ES-I3 (cell line): Measurements from ENCODE around the gene ZBTB8A.
"Not testable (repeated sequence)": the region's sequence is repeated elsewhere in the genome, so short reads cannot be mapped to it uniquely, and the experiment has no call there.

Source experiments
- H3K36me3 ChIP-seq: 2 replicates; pipeline ENCODE4 v1.6.1; 2013; ENCODE audit warnings: mild to moderate bottlenecking, low read length, control low read depth, moderate library complexity; ENCODE audit not compliant: insufficient read depth
- H3K4me1 ChIP-seq: 2 replicates; pipeline ENCODE4 v1.6.1; 2013; ENCODE audit warnings: mild to moderate bottlenecking, control low read depth, low read length; ENCODE audit not compliant: insufficient read depth
- H3K9ac ChIP-seq: 2 replicates; pipeline ENCODE4 v1.6.1; 2013; ENCODE audit warnings: low read depth, mild to moderate bottlenecking, low read length, moderate library complexity
- H3K9me3 ChIP-seq: 2 replicates; pipeline ENCODE4 v1.6.1; 2013; ENCODE audit warnings: mild to moderate bottlenecking, low read length, moderate library complexity; ENCODE audit not compliant: control insufficient read depth, insufficient read depth

ZBTB8A gene

DNA sequence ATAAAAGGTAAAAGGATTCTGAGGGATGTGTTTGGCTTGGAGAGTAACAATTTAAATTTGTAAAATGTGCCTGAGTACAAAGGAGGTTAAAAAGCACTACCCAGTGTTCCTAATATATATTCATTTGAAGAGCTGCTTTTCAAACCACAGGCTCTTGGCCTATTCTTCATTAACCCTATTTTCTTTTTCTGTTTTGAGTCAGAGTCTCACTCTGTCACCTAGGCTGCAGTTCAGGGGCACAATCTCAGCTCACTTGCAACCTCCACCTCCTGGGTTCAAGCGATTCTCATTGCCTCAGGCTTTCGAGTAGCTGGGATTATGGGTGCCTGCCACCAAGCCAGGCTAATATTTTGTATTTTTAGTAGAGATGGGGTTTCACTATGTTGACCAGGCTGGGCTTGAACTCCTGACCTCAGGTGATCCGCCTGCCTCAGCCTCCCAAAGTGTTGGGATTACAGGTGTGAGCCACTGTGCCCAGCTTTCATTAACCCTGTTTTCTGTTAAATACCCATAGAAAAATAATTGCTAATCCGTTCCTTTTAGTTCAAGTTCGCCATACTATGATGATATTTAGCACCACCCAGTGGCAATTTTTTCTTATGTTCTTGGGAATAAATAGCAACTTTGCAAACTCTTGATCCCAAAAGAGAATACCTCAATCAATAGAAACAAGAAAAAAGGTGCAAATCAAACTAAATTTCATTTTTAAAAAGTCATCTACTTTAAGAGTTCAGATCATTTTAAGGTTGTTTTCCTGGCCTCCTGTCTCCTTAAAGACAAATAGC, 80.7 kb downstream of the ZBTB8A start:
- no peaks in the 10 kb centered on the region for H3K4me1 ChIP-seq
- H3K9me3 ChIP-seq = no peaks in the 10 kb centered on the region
- H3K36me3 ChIP-seq = 0 out of 2 replicates have a peak, but pooled peaks cover 7% of the 10 kb centered on the region
- no peak overlapping the region for H3K9ac ChIP-seq

DNA sequence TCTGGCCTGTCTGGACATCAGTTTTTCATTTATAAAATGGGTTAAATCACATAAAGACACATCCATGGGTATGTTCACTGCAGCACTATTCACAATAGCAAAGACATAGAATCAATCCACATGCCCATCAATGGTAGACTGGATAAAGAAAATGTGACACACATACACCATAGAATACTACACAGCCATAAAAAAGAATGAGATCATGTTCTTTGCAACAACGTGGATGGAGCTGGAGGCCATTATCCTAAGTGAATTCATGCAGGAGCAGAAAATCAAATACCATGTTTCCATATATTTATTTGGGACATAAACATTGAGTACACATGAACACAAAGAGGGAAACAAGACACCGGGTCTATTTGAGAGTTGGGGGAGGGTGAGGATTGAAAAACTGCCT, 83.0 kb downstream of the ZBTB8A start:
- Histone ChIP-seq H3K36me3 (0 out of 2 replicates have a peak, but pooled peaks cover 7% of the 10 kb centered on the region), H3K4me1 (no peaks in the 10 kb centered on the region), H3K9ac (no peak overlapping the region), H3K9me3 (no peaks in the 10 kb centered on the region)

DNA sequence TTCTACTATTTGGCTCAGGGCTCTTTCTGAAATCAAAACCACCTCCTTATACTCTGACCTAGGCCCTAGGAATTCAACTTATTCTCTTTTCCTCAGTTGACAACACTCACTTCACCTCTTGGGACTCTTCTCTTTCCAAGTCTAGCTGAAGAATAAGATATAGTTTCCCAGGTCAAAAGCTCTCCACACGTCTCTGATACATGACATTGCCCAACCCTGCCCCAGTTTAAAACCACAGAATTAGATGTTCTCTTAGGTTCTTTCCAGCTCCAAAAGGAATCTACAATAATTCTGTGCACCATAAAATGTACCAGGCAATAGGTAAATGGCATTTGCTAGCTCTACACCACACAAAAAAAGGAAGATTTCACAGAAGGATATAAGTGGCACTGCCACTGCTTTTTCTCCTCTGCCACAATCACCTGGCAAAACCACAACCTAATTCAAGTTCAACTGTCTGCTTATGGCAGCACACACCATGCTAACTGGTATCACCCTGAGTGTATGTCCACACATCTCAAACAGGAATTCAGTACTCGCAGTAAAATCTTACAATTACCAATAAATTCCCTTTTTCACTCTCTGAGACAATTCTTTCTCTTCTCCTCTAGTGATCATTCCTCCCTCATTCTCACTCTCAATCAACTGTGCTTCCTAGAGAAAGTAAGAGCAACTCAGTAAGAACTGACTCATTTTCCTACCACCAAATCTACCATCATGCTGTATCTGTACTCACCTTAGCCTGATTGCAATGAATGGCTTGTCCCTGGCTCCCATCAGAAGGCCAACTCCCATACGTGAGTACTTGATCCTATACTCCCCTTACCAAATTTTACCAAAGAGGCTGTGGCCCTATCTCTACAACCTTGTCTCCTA, 83.8 kb downstream of the ZBTB8A start:
- H3K4me1 ChIP-seq = no peaks in the 10 kb centered on the region
- no peak overlapping the region for H3K9ac ChIP-seq
- H3K36me3 ChIP-seq = peaks cover 7% of the 10 kb centered on the region; the same call in 1 of the 2 replicates
- H3K9me3 ChIP-seq = no peaks in the 10 kb centered on the region

DNA sequence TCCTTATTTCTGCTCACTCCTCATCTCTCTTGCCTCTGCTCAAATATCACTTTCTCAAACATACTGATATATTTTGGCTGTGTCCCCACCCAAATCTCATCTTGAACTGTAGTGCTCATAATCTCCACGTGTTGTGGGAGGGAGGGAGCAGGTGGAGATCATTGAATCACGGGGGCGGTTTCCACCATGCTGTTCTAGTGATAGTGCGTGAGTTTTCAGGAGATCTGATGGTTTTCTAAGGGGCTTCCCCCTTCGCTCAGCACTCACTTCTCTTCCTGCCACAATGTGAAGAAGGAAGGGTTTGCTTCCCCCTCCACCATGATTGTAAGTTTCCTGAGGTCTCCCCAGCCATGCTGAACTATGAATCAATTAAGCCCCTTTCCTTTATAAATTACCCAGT, 84.5 kb downstream of the ZBTB8A start:
- no peaks in the 10 kb centered on the region for H3K4me1 ChIP-seq
- H3K9ac ChIP-seq = no peak overlapping the region

DNA sequence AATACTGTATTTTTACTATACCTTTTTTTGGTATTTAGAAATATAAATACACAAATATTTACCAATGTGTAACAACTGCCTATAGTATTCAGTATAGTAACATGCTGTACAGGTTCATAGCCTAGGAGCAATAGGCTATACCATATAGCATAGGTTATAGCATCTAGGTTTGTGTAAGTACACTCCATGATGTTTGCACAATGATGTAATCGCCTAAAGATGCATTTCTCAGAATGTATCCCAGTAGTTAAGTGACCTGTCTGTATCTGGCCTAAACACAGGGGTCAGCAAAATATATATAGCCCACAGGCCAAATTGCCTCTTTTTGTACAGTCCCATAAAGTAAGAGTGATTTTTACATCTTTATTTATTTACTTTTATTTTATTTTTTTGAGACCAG, 86.9 kb downstream of the ZBTB8A start:
- Histone ChIP-seq H3K9ac (no peak overlapping the region), H3K4me1 (no peaks in the 10 kb centered on the region), H3K36me3 (peaks cover 3% of the 10 kb centered on the region; the same call in 1 of the 2 replicates), H3K9me3 (no peaks in the 10 kb centered on the region)

More for the DNA sequence above, 84.5 kb downstream of the ZBTB8A start:
- H3K36me3 ChIP-seq = peaks cover 7% of the 10 kb centered on the region; the same call in 1 of the 2 replicates
- no peaks in the 10 kb centered on the region for H3K9me3 ChIP-seq

DNA sequence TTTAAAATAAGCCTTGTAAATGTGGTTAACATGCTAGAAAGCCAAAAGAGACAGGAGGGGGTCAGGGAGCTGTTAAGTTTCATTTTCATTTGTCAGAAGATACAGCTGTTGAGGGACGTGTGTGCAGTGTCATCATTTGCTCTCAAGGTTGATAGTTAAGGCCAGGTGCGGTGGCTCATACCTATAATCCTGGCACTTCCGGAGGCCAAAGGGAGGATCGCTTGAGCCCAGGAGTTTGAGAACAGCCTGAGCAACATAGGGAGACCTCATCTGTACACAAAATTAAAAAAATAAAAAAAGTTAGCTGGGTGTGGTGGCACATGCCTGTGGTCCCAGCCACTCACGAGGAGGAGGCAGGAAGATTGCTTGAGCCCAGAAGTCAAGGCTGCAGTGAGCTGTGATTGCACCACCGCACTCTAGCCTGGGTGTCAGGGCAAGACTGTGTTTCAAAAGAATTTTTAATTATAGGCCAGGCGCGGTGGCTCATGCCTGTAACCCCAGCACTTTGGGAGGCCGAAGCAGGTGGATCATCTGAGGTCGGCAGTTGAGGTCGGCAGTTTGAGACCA, 88.5 kb downstream of the ZBTB8A start:
- no peak overlapping the region for H3K9ac ChIP-seq
- peaks cover 5% of the 10 kb centered on the region for H3K4me1 ChIP-seq
- H3K36me3 ChIP-seq = peaks cover 3% of the 10 kb centered on the region; the same call in 1 of the 2 replicates
- no peaks in the 10 kb centered on the region for H3K9me3 ChIP-seq

DNA sequence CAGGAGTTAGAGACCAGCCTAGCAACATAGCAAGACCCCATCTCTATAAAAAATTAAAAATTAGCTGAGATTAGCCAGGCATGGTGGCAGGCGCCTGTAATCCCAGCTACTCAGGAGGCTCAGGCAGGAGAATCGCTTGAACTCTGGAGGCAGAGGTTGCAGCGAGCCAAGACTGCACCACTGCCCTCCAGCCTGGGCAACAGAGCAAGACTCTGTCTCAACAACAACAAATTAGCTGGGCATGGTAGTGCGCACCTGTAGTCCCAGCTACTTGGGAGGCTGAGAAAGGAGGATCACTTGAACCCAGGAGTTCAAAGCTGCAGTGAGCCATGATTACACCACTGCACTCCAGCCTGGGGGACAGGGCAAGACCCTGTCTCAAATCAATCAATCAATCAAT, 90.9 kb downstream of the ZBTB8A start:
- not testable (repeated sequence) for H3K36me3 ChIP-seq, H3K9ac ChIP-seq, H3K9me3 ChIP-seq
- peaks cover 12% of the 10 kb centered on the region for H3K4me1 ChIP-seq

DNA sequence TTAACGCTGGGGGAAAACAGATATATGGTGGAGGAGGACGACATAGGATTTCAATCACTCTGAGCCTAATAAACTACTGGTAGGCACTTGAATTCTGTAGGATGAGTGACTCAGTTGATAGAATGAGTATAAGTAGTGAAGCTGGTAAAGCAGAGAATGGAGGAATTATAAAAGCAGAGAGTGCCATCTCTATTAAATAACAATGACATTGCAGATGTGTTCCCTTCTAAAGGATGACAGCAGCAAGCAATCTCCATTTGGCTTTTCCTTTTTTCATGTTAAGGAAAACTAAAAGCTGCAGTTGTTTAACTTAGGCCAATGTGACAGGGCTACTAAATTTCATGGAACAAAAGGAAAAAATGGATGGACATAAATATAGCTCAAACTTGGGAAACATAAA, 93.6 kb downstream of the ZBTB8A start:
- Histone ChIP-seq H3K36me3 (no peaks in the 10 kb centered on the region; the same call in 1 of the 2 replicates), H3K4me1 (peaks cover 26% of the 10 kb centered on the region), H3K9ac (no peak overlapping the region; the same call in 1 of the 2 replicates), H3K9me3 (no peaks in the 10 kb centered on the region)

DNA sequence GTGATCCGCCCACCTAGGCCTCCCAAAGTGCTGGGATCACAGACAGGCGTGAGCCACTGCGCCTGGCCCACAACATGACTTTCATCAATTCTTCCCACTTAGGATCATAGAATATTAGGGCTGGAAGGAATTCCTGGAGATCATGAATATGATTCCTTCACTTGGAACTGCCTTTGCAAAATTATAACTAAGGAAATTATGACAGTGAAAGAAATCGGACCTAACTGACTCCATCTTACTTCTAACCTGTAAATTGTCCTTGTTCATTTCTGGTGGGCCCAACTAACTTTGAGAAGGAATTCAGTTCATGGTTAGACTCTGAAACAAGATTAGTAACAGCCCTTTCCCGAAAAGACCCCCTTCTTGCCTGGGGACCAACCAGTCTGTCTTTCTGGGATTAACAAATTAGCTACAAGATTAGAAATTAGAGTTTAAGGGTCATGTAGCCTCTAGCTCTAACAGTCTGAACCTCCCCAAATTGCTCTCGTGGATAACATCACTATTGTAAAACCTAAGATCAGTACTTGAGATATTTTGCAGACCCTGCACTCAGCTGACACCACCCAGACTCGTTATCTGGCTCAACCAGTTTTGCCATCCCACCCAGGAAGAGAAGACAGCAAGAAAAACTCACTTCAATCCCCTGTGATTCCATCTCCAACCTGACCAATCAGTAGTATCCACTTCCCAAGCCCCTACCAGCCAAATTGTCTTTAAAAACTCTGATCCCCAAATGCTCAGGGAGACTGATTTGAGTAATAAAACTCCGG, 96.5 kb downstream of the ZBTB8A start:
- H3K9ac ChIP-seq = no peak overlapping the region
- H3K36me3 ChIP-seq = no peaks in the 10 kb centered on the region; the same call in 1 of the 2 replicates
- H3K4me1 ChIP-seq = peaks cover 28% of the 10 kb centered on the region
- H3K9me3 ChIP-seq = no peaks in the 10 kb centered on the region

DNA sequence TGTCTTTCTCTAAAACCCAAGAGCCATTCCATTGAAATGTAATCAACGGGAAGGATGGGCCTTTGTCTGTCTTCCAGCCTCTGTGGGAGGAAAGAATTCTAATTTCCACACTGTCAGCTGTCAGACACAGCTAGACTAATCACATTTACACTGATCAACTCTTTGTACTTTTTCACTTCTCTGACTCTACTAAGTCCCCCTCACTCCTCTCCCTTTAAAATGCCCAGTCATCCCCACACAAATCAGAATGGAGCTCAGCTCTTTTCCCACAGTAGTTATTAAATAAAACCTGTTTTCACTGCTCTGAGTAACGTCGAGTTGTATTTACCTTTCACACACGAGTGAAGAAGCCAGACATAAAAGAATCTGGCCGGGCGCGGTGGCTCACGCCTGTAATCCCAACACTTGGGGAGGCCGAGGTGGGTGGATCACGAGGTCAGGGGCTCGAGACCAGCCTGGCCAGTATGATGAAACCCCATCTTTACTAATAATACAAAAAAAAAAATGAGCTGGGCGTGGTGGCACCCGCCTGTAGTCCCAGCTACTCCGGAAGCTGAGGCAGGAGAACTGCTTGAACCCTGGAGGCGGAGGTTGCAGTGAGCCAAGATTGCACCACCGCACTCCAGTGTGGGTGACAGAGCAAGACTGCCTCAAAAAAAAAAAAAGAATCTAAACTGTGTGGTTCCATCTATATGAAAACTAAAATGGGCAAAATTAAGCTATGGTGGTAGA, 97.9 kb downstream of the ZBTB8A start:
- no peaks in the 10 kb centered on the region; the same call in 1 of the 2 replicates for H3K36me3 ChIP-seq
- H3K4me1 ChIP-seq = peaks cover 32% of the 10 kb centered on the region
- H3K9ac ChIP-seq = no peak overlapping the region
- no peaks in the 10 kb centered on the region for H3K9me3 ChIP-seq

DNA sequence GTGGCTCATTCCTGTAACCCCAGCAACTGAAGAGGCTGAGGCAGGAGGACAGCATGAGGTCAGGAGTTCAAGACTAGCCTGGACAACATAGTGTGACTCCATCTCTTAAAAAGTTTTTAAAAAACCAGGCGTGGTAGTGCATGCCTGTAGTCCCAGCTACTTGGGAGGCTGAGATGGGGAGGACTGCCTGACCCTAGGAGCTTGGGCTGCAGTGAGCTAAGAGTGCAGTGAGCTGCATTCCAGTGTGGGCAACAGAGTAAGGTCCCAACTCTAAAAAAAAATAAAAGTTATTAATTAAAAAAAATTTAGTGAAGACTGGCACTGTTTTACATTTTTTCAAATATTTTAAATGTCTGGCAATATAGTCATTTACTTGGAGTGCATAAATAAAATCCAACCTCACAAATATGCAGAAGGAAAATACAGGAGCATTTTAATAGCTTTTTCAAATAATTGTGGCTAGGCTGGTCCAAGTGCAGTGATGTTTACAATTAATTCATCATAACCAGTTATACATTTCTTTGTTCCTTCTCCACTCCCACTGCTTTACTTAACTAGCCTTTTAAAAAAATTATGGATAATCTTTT, 100.4 kb downstream of the ZBTB8A start:
- peaks cover 20% of the 10 kb centered on the region; the same call in 1 of the 2 replicates for H3K4me1 ChIP-seq
- no peaks in the 10 kb centered on the region for H3K9me3 ChIP-seq
- H3K9ac ChIP-seq = no peak overlapping the region
- H3K36me3 ChIP-seq = no peaks in the 10 kb centered on the region; the same call in 1 of the 2 replicates

DNA sequence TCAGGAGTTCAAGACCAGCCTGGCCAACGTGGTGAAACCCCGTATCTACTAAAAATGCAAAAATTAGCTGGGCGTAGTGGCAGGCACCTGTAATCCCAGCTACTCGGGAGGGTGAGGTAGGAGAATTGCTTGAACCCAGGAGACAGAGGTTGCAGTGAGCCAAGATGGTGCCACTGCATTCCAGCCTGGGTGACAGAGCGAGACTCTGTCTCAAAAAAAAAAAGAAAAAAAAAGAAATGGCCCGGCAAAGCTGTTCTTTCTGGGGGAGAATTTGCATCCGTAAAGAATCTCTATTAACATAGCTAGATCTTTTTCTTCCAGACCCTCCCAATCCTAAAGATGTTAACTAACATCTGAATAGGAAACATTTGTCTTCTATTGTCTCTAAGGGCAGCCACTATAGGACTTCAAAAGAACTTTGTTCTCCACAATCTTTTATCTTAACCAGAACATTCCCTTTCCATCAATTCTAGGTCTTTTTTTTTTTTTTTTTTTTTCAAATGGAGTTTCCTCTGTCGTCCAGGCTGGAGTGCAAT, 103.1 kb downstream of the ZBTB8A start:
- not testable (repeated sequence) for H3K9me3 ChIP-seq, H3K9ac ChIP-seq, H3K36me3 ChIP-seq
- H3K4me1 ChIP-seq = peaks cover 16% of the 10 kb centered on the region; the same call in 1 of the 2 replicates

DNA sequence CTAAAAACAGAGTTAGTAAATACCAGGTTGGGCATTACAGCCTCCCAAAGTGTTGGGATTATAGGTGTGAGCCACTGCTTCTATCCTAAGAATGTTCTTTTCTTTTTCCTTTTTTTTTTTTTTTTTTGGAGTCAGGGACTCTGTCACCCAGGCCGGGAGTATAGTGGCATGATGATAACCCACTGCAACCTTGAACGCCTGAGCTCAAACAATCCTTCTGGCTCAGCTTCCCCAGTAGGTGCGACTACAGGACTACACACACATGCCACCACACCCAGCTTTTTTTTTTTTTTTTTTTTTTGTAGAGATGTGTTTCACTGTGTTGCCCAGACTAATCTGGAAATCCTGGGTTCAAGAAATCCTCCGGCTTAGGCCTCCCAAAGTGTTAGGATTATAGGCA, 105.2 kb downstream of the ZBTB8A start:
- Histone ChIP-seq H3K4me1 (0 out of 2 replicates have a peak, but pooled peaks cover 9% of the 10 kb centered on the region), H3K9ac (no peak overlapping the region), H3K9me3 (no peaks in the 10 kb centered on the region), H3K36me3 (no peaks in the 10 kb centered on the region; the same call in none of the 2 replicates)
